ES-I3 (cell line): ENCODE data around the gene STARD5.
A peak's percentile ranks its signal among the peaks of the same experiment; 100 is the strongest.
"Not testable (repeated sequence)": the region's sequence is repeated elsewhere in the genome, so short reads cannot be mapped to it uniquely, and the experiment has no call there.

ENCODE experiments used
- H3K36me3 ChIP-seq: 2 replicates; pipeline ENCODE4 v1.6.1; 2013; ENCODE audit warnings: mild to moderate bottlenecking, low read length, control low read depth, moderate library complexity; ENCODE audit not compliant: insufficient read depth
- H3K4me1 ChIP-seq: 2 replicates; pipeline ENCODE4 v1.6.1; 2013; ENCODE audit warnings: mild to moderate bottlenecking, control low read depth, low read length; ENCODE audit not compliant: insufficient read depth
- H3K9ac ChIP-seq: 2 replicates; pipeline ENCODE4 v1.6.1; 2013; ENCODE audit warnings: low read depth, mild to moderate bottlenecking, low read length, moderate library complexity
- H3K9me3 ChIP-seq: 2 replicates; pipeline ENCODE4 v1.6.1; 2013; ENCODE audit warnings: mild to moderate bottlenecking, low read length, moderate library complexity; ENCODE audit not compliant: control insufficient read depth, insufficient read depth

Gene STARD5

GRCh38 chr15:81331141-81331540, 7.2 kb upstream of the STARD5 start:
- H3K9ac ChIP-seq, H3K9me3 ChIP-seq, H3K4me1 ChIP-seq, H3K36me3 ChIP-seq: not testable (repeated sequence)

- Histone ChIP-seq H3K36me3 (no peaks in the 10 kb centered on the region), H3K9ac (no peak overlapping the region), H3K4me1 (no peaks in the 10 kb centered on the region), H3K9me3 (no peaks in the 10 kb centered on the region)
Measured at GRCh38 chr15:81330366-81331090, 6.6 kb upstream of the STARD5 start.

- Histone ChIP-seq H3K36me3 (no peaks in the 10 kb centered on the region), H3K9ac (no peak overlapping the region), H3K9me3 (no peaks in the 10 kb centered on the region), H3K4me1 (no peaks in the 10 kb centered on the region)
Measured at GRCh38 chr15:81329446-81329845, 5.5 kb upstream of the STARD5 start.

GRCh38 chr15:81327516-81327915, 3.6 kb upstream of the STARD5 start:
- Histone ChIP-seq H3K36me3 (no peaks in the 10 kb centered on the region), H3K9me3 (no peaks in the 10 kb centered on the region), H3K9ac (no peak overlapping the region), H3K4me1 (no peaks in the 10 kb centered on the region)

GRCh38 chr15:81326466-81327212, 2.7 kb upstream of the STARD5 start:
- no peak overlapping the region for H3K9ac ChIP-seq
- H3K4me1 ChIP-seq = no peaks in the 10 kb centered on the region
- H3K9me3 ChIP-seq = no peaks in the 10 kb centered on the region
- H3K36me3 ChIP-seq = no peaks in the 10 kb centered on the region

GRCh38 chr15:81323559-81323943, 390 bp downstream of the STARD5 start:
- H3K9me3 ChIP-seq = no peaks in the 10 kb centered on the region
- H3K36me3 ChIP-seq = no peaks in the 10 kb centered on the region
- H3K4me1 ChIP-seq = no peaks in the 10 kb centered on the region
- peak overlapping the region; percentile 79 for H3K9ac ChIP-seq

- Histone ChIP-seq H3K9me3 (no peaks in the 10 kb centered on the region), H3K9ac (no peak overlapping the region), H3K36me3 (no peaks in the 10 kb centered on the region), H3K4me1 (no peaks in the 10 kb centered on the region)
Measured at GRCh38 chr15:81322676-81323253, 1.2 kb downstream of the STARD5 start.

GRCh38 chr15:81321667-81322066, 2.3 kb downstream of the STARD5 start:
- Histone ChIP-seq H3K9me3 (no peaks in the 10 kb centered on the region), H3K36me3 (no peaks in the 10 kb centered on the region), H3K9ac (no peak overlapping the region), H3K4me1 (no peaks in the 10 kb centered on the region)

GRCh38 chr15:81317642-81318017, 6.3 kb downstream of the STARD5 start:
- no peaks in the 10 kb centered on the region for H3K36me3 ChIP-seq
- no peaks in the 10 kb centered on the region for H3K9me3 ChIP-seq
- H3K4me1 ChIP-seq = no peaks in the 10 kb centered on the region
- no peak overlapping the region for H3K9ac ChIP-seq

GRCh38 chr15:81316267-81316666, 7.7 kb downstream of the STARD5 start:
- Histone ChIP-seq H3K9ac (no peak overlapping the region), H3K4me1 (no peaks in the 10 kb centered on the region), H3K36me3 (no peaks in the 10 kb centered on the region), H3K9me3 (no peaks in the 10 kb centered on the region)

- Histone ChIP-seq H3K9me3 (no peaks in the 10 kb centered on the region), H3K4me1 (no peaks in the 10 kb centered on the region), H3K9ac (no peak overlapping the region), H3K36me3 (no peaks in the 10 kb centered on the region)
Measured at GRCh38 chr15:81315452-81316175, 8.3 kb downstream of the STARD5 start.

- Histone ChIP-seq H3K9ac (no peak overlapping the region), H3K4me1 (no peaks in the 10 kb centered on the region), H3K36me3 (no peaks in the 10 kb centered on the region), H3K9me3 (no peaks in the 10 kb centered on the region)
Measured at GRCh38 chr15:81314378-81314777, 9.6 kb downstream of the STARD5 start.

- no peaks in the 10 kb centered on the region for H3K4me1 ChIP-seq
- no peak overlapping the region for H3K9ac ChIP-seq
- no peaks in the 10 kb centered on the region for H3K9me3 ChIP-seq
- H3K36me3 ChIP-seq = no peaks in the 10 kb centered on the region
Measured at GRCh38 chr15:81313686-81314085, 10.3 kb downstream of the STARD5 start.

GRCh38 chr15:81312790-81313543, 11.0 kb downstream of the STARD5 start:
- H3K4me1 ChIP-seq = no peaks in the 10 kb centered on the region
- no peak overlapping the region for H3K9ac ChIP-seq
- no peaks in the 10 kb centered on the region for H3K36me3 ChIP-seq
- no peaks in the 10 kb centered on the region for H3K9me3 ChIP-seq
